Esophagus muscularis mucosa (tissue), 3 donors: ENCODE measurements around the gene AMFR.

Source experiments
- POLR2A ChIP-seq: fragments of 450-650 bp; IDR thresholded peaks from one replicate; pipeline ENCODE4 v1.6.1; 2017; ENCODE audit warnings: antibody characterized with exemption, moderate library complexity, mild to moderate bottlenecking, low read depth
- TF ChIP-seq, protein P1 (sequence below), 3 experiments: fragments of 200-600 bp in 2 of 3; fragments of 450-650 bp in 1 of 3; sonication (generic) in 2 of 3; IDR thresholded peaks; one replicate each; pipeline ENCODE4 v1.5.1; 2017 to 2019; ENCODE audit warnings: antibody characterized with exemption in 3 of 3, mild to moderate bottlenecking in 2 of 3, moderate library complexity in 1 of 3

DNA sequence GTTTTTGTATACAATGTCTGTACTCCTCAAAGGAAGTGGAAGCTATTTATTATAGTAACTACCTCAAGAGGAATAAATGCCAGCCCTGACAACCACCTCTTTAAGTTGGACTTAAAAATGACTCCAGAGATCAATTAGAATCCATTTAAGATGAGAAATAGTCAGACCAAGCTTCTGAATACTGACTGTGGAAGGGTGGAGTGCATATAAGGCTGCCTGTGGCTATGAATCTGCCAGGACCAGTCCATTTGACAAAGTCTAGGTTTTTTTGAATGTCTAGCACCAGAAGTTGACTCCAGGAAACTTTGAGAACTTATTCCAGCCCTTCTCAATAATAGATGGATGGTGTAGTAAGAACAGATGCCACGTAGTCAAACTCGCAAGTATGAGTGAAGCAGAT lies 41.0 kb upstream of the AMFR start:
- TF ChIP-seq, protein P1, sequence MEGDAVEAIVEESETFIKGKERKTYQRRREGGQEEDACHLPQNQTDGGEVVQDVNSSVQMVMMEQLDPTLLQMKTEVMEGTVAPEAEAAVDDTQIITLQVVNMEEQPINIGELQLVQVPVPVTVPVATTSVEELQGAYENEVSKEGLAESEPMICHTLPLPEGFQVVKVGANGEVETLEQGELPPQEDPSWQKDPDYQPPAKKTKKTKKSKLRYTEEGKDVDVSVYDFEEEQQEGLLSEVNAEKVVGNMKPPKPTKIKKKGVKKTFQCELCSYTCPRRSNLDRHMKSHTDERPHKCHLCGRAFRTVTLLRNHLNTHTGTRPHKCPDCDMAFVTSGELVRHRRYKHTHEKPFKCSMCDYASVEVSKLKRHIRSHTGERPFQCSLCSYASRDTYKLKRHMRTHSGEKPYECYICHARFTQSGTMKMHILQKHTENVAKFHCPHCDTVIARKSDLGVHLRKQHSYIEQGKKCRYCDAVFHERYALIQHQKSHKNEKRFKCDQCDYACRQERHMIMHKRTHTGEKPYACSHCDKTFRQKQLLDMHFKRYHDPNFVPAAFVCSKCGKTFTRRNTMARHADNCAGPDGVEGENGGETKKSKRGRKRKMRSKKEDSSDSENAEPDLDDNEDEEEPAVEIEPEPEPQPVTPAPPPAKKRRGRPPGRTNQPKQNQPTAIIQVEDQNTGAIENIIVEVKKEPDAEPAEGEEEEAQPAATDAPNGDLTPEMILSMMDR (IDR thresholded peaks at IDR 0.05) = no peak
- TF ChIP-seq POLR2A = no peak
